ENCODE results near the gene PDCD7.

PDCD7 gene

DNA sequence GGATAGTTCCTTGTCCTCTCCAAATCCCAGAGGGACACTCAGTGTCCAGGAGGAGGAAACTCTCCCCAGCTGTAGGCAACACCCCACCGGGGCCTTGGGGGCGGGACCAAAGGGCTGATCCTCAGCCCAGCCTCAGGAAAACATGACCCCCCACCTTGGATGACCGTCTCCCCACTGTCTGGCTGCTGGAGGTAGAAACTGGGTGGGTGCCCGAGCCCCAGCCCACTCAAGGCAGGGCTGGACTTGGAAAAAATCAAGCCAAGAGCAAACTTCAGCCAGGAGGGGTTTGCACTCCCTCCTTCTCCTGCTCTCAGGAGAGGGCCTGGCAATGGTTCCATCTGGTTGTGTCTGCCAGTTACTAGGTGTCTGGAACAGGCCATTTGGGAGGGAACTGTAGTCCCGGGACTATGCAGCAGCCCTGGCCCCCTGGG lies 62.2 kb downstream of the PDCD7 start:
- no peak for DNase-seq

- no peak for DNase-seq
Measured at GRCh38 chr15:65069779-65070546, 63.6 kb downstream of the PDCD7 start.

GRCh38 chr15:65069179-65069578 lies 64.4 kb downstream of the PDCD7 start:
- DNase-seq, result no peak

- DNase-seq, result no peak
Measured at GRCh38 chr15:65068403-65068788, 65.2 kb downstream of the PDCD7 start.

GRCh38 chr15:65067645-65068402 lies 65.8 kb downstream of the PDCD7 start, which contains the start of gene RASL12:
TSS of gene RASL12 (minus strand) at chr15:65067991. CDS start at chr15:65067835, 156 bp downstream.
- peak; percentile 30 for DNase-seq
